ENCODE data around the gene TAF3.

GRCh38 chr10:8054244-8054493 lies 235.9 kb downstream of the TAF3 start:
- no peak for TF ChIP-seq CTCF (IDR thresholded peaks at IDR 0.05)
- no peak for TF ChIP-seq EP300 (IDR thresholded peaks at IDR 0.05)
- TF ChIP-seq POLR2A (IDR thresholded peaks at IDR 0.05), result no peak

Data from stomach (tissue), 4 donors.